GM19023 (cell line): ENCODE data around the gene PDXP.
"Not testable (repeated sequence)": the region's sequence is repeated elsewhere in the genome, so short reads cannot be mapped to it uniquely, and the experiment has no call there.

Experiments used
- ATAC-seq: cut with Tn5 transposase; IDR thresholded peaks from one replicate; pipeline ENCODE4 v1.9.1; 2021; ENCODE audit warnings: mild to moderate bottlenecking, moderate library complexity; ENCODE audit not compliant: unreplicated experiment

Gene PDXP

DNA sequence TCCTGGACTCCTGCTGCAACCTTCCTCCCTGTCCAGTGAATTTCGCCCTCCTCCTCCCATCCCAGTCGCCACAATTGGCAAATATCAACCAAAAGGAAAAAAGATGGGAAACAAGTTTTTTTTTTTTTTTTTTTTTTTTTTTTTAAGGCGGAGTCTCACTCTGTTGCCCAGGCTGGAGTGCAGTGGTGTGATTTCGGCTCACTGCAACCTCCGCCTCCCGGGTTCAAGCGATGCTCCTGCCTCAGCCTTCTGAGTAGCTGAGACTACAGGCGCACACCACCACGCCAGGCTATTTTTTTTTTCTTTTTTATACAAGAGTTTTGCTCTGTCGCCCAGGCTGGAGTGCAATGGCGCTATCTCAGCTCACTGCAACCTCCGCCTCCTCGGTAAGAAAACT lies 37.7 kb downstream of the PDXP start:
- ATAC-seq, result not testable (repeated sequence)

DNA sequence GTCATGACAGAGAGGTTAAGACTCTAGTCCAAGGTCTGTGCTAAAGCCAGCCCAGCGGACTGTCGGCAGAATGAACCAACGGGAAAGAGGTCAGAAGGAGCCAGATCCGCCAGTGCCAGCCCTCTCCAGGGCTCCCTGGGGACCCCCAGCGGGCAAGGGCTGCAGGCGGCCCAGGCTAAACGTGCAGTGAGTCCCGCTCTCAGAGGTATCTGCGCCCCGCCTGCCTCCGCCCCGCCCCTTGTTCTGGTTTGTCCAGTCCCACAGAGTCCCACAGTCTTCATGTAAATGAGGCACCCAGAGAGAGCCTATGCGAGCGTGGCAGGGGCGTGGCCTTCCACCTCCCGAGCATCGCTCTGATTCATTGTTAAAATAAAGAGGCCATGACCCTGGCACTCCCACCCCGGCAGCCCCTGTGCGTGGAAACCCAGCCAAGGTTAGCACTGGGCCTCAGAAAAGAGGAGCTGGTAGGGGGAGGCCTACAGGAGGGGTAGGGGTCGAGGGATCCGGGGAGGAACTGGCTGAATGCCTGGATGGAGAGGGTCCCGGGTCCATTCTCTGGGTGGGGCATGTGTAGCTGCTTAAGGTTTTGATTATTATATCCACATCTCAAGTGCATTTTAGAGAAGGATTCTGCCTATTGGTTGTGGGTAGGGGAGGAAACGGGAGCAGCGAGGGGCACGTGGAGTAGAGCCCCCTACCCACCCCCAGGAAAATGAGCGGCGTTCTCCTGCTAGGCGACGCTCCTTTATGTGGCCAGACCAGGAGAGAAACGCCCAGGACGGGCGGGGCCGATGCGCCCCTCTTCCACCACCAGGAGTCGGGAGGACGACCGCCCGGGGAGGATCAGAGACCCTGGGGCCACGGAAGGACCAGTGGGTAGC lies 38.4 kb downstream of the PDXP start, which contains the start of gene TRIOBP:
TRIOBP (plus strand) TSS at position 392 of the 881 bp plus-strand sequence. CDS start 4,318 bp downstream, outside the sequence.
- peak; percentile 88 for ATAC-seq

DNA sequence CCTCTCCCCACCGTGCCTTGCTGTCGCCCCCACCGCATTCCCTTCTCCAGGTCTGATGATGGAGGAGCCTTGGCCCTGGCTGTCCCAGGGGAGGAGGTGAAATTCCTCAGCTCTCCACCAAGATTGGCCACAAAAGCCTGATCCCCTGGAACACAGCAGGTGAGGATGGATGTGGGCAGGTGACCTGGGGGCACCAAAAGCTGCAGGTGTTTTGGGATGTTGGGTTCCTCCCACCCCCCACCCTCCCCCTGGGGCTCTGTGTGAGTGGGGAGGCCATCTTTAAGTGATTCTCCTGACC lies 39.0 kb downstream of the PDXP start:
- ATAC-seq, result no peak

DNA sequence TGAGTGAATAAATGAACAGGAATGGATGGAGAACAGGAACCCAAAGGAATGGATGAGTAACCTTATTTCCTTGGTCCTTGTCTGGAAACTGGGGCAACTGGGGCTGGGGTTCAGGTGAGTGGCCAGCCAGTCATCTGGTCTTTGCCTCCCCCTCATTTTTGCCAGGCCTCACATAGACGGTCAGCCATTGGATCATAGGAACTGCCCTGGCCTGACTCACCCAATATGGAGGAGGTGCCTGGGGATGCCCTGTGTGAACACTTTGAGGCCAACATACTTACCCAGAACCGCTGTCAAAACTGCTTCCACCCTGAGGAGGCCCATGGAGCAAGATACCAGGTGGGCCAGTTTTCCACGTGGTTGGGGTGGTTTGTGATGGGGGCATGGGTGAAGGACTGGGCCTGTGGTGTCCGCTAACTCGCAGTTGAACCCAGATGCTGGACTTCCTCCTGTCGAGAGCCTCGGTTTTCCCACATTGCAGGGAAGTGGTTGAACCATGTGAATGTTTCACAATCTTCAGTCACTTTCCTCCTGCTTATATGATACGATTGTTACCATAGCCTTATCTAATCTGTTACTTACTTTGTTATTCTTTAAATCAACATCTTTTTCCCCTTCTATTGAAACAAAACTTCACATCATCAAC lies 42.7 kb downstream of the PDXP start:
- no peak for ATAC-seq

- no peak for ATAC-seq
Measured at GRCh38 chr22:37703906-37704305, 45.4 kb downstream of the PDXP start.

DNA sequence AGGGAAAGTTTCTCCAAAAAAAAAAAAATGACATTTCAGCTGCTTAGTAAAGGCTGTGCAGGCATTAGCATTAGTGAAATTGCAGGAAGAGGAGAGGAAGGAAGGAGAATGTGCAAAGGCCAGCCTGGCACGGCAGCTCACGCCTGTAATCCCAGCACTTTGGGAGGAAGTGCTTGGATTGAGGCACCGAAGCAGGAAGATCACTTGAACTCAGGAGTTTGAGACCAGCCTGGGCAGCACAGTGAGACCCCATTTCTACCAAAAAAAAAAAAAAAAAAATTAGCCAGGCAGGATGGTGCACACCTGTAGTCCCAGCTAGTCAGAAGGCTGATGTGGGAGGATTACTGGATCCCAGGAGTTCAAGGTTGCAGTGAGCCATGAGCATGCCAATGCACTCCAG lies 46.1 kb downstream of the PDXP start:
- ATAC-seq, result no peak

- ATAC-seq, result no peak
Measured at GRCh38 chr22:37705205-37705604, 46.7 kb downstream of the PDXP start.

DNA sequence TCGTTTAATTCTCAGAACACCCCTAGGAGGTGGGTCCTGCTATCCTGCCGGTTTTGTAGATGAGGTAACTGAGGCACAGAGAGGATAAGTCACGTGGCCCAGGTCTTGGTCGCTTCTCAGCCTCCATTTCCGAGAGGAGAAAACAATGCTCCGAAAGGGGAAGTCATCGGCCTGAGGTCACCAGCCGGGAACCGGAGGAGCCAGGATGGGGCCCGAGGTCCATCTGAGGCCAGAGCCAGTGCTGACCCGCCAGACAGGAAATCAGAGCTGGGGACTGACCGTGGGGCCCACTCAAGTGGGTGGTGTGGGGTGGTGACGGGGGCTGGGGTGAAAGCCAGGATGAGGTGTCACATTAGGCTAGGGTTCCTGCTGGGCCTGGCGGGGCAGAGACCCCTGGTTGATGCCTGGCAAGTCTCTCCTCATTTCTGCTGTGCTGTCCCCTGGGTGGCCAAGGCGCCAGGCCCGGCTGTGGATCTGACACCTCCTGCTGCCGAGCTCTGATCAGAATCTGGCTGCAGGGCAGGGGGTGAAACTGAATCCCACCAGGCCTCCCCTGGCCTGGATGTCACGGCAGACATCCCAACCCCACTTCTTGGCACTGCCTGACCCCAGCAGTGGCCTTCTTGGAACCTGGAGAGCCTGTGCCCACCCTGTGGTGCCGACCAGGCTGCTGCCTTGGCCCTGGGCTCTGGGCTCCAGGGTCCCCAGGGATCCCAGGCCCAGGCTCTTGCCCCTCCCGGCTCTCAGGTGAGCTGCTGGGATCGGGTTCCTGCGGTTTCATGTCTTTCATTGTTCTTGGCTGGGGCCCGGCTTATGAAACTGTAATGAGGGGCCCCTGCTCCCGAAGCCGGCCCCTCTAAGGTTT lies 50.3 kb downstream of the PDXP start:
- no peak for ATAC-seq

GRCh38 chr22:37709445-37709765 lies 50.9 kb downstream of the PDXP start:
- no peak for ATAC-seq

DNA sequence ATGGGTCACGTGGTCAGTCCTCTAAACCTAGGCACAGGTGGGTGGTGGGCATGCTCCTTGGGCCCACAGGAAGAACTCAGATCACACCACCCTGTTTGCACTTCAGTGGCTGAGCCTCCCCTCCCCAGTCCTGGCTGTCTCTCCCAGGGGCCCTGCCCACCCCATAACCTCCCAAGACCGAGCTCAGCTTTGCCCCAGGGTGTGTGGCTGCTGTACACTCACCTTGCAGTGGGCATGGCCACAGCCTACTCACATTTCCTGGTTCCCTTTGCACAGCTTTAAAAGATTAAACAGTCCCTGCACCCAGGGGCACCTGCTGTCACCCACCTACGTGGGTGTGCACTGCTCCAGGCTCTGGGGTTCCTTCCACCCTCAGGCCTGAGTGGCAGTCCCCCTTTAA lies 52.2 kb downstream of the PDXP start:
- ATAC-seq, result no peak

DNA sequence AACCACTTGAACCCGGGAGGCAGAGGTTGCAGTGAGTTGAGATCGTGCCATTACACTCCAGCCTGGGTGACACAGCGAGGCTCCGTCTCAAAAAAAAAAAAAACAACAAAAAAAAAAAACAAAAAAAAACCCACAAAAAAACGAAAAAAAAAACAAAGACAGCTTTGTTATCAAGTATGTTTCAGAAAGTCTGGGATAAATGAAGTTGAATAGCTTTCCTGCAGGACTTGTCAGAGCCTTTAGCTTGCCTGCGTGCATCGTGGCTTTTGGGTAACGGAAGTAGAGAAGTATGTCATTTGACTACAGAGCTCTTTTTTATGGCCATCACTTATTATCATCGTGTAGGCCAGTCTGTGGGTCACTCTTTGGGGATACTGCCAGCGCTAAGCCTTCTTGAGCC lies 53.0 kb downstream of the PDXP start:
- ATAC-seq, result no peak

DNA sequence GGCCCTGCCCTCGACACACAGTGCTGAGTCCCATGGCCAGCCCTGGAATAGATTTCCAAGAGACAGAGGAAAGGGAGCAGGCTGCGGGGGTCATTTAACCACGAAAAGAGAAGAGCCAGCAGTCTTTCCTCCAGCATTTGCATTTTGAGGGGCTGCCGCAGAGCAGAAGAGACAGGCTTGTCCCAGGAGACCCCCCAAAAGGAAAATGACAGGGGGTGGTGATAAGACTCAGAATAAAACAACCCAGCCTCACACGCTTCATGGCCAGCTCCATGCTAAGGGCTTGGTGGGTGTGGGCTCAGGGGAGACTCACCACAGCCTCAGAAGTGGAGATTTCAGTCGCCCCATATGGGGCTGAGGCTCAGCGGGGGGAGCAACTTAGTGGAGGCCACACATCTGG lies 55.2 kb downstream of the PDXP start:
- no peak for ATAC-seq

DNA sequence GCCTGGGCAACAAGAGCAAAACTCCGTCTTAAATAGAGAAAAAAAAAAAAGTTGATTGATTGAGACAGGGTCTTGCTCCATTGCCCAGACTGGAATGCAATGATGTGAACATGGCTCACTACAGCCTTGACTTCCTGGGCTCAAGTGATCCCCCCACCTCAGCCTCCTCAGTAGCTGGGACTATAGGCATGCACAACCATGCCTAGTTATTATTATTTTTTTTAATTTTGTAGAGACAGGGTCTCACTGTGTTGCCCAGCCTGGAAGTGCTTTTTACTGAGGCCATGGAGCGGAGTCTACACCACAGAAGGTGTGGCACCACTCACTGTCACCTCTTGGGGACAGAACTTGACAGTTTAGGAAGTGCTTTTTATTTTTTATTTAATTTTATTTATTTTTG lies 56.1 kb downstream of the PDXP start:
- ATAC-seq, result no peak

- ATAC-seq, result no peak
Measured at GRCh38 chr22:37715760-37716159, 57.2 kb downstream of the PDXP start.
